ENCODE data around the gene TACC2.
"Not testable (repeated sequence)": the region's sequence is repeated elsewhere in the genome, so short reads cannot be mapped to it uniquely, and the experiment has no call there.

TACC2 gene

DNA sequence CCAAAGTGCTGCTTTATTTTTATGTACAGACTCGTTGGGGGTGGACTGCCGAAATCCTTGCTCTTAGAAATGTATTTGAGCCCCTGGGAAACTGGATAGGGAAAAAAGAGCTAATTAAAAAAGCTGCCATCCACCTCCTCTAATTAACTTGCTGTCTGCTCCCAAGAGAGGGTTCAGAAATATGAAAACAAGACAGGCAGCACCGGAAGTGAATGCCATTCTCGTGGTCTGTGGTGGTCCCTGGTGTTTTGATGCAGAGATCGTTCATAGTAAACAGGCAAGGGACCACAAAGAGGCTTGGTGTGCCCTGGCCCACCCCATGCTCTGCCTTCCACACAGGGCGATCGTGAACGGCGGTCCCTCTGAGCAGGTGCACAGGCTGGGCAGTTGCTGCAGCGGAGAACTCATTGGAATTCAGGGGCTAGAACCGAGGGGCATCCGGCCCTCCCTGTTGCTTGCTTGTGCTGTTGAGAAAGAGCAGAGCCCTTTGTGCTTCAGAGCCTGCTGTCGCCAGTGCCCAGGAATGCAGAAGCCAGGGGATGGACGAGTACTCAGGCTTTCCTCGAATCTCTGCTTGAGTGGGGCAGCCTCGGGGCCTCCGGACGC, 203.1 kb downstream of the TACC2 start:
- DNase-seq (ENCODE audit: low spot score), result peak; percentile 71

DNA sequence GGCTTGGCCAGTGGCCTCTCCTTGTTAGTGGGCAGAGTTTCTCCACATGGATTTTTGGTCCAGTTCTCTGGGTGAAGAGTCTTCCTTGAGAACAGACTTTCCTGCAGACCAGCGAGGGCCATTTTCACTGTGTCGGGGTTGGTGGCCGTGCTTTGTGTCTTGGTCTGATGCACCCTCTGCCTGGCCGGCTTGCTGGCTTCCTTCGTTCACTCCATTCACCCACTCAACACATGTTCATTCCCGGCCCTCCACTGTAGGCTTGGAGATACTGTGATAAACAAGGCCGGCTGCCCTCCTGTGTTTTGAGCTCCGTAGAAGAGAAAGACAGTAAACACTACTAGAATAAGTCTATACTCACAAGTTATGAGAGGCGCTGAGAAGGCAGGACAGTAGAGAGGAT, 205.3 kb downstream of the TACC2 start:
- DNase-seq (ENCODE audit: low spot score), result no peak

DNA sequence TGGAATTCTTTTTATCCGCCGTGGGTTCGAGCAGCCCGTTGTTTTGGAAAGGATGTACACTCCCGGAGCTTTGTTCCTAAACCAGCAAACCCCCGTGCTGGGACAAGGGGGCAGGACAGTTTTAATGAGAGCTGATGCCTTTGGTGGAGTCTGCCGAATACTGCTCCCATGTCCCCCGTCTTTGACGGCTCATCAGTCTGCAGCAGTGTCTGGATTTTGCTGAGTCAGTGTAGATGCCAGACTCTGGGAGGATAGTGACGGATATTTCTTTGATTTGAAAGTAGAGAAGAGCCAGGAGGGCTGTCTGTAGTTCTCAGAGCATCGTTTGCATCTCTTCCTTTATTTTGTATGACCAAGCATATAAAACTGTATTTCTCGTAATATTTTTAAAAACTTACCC, 207.3 kb downstream of the TACC2 start:
- no peak for DNase-seq (ENCODE audit: low spot score)

DNA sequence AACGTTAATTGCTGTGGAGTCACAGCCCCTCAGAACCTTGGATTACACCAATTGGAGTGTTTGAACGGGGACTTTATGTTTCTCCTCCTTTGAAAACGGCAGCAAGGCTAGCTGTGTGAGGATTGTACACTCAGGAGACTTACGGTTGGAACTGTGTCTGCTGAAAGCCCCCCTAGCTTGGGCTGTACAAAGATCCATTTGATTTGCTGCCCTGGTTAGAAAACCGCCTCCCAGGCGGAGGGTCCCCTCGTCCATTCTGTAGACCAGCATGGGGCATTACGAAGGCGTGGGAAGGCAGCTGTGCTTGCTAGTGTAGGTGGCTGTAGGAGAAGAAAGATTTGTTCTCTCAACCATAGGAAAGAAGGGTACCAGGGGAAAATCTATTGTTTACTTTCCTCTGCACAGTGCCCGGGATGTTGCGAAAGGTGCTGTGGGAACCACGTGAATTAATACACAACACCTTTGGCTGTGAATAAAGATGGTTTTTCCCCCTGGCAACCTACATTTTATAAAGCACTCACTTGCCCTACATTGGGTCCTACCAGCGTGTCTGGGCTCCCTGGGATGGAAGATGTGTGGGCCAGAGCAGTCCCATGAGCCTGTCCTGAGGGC, 208.8 kb downstream of the TACC2 start:
- DNase-seq (ENCODE audit: low spot score), result no peak

DNA sequence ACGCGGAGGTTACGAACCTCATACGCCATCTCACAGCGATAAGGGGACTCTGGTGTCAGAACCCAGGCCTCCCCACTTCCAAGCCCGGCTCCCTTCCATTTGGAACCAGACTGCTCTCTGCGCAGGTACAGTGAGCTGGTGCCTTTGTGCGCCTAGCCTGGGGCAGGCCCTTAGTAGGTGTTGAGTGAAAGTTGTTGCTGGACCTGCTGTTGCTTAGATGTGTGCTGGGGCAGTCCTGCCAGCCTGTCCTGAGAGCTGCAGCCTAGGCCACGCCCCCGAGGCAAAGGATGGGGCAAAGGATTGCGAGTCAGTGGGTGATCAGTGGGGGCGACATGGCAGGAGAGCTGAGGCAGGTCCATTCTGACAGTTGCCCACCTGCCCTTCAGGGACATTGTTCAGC, 209.7 kb downstream of the TACC2 start:
- no peak for DNase-seq (ENCODE audit: low spot score)

DNA sequence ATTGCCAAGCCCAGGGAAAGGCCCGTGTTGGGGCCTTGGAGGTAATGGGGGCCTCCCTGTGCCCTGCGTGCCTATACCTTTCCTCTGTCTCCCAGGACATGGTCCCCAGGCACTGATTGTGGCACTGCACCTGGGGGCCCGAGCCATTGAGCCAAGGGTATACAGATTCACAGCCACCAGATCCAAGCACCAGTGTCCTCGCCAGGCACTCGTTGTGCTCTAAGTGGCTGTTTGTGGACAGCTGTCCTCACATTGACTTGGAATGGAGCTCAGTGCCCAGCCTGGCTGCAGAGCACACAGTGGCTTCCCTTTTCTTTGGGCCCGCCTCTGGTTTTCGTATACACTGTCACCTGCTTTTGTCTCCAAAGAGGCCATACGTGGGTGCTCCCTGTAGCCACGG, 210.1 kb downstream of the TACC2 start:
- no peak for DNase-seq (ENCODE audit: low spot score)

DNA sequence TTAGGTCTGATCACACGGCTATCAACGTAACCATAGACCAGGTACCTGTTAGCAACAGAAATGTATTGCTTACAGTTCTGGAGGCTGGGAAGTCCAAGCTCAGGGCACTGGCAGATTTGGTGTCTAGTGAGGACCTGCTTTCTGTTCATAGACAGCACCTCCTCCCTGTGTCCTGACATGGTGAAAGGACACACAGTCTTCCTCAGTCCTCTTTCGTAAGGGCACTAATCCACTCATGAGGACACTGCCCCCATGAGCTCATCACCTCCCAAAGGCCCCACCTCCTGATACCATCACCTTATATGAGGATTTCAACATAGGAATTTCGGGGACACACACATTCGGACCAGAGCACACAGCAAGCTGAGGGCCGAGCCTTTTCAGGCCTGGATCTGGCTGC, 210.7 kb downstream of the TACC2 start:
- no peak for DNase-seq (ENCODE audit: low spot score)

DNA sequence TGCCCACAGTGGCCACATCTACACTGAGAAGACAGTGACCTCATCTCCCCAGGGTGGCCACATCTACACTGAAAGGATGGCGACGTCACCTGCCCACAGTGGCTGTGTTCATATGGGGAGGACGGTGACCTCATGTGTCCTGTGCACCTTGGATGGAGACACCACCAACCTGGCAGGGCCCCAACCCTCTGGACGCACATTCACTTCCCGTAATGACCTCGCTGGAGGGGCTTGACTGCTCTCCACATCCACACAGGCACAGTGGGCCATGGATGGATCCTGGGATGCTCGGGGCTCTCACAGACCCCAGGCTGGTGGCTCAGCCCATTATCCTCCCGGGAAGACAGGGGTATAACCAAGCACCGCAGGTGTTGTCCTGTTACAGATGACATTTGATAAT, 212.4 kb downstream of the TACC2 start:
- no peak for DNase-seq (ENCODE audit: low spot score)

DNA sequence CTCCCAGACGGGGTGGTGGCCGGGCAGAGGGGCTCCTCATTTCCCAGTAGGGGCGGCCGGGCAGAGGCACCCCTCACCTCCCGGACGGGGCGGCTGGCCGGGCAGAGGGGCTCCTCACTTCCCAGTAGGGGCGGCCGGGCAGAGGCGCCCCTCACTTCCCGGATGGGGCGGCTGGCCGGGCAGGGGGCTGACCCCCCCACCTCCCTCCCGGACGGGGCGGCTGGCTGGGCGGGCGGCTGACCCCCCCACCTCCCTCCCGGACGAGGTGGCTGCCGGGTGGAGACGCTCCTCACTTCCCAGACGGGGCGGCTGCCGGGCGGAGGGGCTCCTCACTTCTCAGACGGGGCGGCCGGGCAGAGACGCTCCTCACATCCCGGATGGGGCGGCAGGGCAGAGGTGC, 214.2 kb downstream of the TACC2 start:
- DNase-seq (ENCODE audit: low spot score), result not testable (repeated sequence)

DNA sequence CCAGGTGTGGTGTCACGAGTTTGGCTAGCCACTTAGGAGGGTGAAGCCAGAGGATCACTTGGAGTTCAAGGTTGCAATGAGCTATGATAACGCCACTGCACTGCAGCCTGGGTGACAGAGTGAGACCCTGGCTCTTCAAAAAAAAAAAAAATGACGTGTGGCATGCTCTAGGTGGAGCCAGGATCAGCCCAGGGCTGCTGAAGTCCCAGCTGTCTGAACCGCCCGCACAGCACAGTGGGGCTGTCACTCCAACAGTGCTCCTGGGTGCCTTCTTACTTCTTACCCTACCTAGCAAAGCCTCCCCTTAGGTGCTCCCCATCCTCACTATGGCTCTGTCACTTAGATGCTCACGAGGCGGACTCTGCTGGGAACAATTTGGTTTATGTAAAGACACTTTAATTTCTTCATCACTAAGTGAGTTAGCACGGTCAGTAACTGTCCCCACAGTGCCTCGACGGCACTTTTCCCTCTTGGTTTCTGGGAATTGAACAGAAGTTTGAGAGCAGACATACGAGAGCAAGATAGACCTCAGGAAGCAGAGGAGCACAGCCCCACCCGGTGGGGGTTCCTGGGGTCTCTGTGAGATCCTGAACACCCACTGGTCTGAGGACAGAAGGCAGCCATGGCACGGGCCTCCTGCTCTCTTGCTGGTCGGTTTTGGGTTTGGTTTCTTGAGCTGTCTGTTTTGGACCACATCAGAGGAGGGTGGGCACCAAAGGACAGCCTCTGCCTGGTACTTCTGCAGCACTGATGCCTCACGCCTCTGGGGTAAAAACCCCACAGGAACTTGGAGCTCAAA, 215.9 kb downstream of the TACC2 start:
- DNase-seq (ENCODE audit: low spot score), result no peak

DNA sequence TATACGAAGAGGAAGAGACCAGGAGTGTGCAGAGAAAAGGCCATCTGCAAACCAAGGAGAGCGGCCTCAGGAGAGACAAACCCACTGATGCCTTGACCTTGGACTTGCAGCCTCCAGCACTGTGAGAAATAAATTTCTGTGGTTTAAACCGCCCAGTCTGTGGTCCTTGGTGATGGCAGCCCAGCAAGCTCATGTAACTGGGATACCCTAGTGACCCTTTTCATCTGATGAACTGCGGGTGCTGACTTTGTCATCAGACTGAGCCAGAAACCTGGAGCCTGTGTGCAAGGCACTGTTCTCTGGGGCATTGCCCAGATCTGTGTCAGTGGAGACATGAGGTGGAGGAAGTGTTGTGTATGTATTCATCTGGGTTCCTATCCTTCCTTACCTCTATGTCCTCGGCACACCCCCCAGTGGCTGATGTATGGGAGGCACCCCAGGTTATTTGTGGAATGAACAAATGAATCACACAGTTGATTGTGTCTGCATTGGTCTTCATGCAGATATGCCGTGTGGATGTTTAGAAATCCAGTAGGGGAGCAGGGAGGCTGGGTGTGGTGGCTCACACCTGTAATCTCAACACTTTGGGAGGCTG, 217.6 kb downstream of the TACC2 start:
- DNase-seq (ENCODE audit: low spot score), result no peak

DNA sequence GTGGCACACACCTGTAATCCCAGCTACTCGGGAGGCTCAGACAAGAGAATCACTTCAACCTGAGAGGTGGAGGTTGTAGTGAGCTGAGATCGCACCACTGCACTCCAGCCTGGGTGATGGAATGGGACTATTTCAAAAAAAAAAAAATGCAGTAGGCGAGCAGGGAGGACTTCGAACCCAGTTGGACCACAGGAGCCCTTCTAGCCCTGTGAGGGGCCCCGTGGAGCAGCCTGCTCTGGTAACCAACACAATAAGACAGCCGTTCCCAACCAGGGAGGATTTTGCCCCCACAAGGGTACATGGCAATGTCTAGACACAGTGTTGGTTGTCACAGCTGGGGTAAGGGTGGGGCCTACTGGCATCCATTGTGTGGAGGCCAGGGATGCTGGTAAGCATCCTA, 218.2 kb downstream of the TACC2 start:
- no peak for DNase-seq (ENCODE audit: low spot score)

DNA sequence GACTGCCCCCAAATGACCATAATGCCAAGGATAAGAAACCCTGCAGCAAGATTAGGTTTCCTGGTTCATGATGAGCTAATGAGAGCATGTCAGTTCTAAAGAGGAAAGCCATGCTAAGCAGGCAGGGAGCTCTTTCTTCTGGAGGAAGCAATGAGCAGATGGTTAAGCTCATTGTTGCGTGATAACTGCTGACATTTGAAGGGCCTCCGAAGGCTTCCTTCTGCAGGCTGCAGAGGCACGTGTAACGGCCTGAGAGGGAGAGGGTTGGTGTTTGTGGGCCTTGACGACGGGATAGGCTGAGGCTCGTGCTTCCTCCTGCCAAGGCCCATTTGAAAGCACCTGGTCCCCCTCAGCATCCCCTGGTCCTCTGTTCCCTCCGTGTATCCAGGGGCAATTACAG, 218.6 kb downstream of the TACC2 start:
- DNase-seq (ENCODE audit: low spot score), result no peak

DNA sequence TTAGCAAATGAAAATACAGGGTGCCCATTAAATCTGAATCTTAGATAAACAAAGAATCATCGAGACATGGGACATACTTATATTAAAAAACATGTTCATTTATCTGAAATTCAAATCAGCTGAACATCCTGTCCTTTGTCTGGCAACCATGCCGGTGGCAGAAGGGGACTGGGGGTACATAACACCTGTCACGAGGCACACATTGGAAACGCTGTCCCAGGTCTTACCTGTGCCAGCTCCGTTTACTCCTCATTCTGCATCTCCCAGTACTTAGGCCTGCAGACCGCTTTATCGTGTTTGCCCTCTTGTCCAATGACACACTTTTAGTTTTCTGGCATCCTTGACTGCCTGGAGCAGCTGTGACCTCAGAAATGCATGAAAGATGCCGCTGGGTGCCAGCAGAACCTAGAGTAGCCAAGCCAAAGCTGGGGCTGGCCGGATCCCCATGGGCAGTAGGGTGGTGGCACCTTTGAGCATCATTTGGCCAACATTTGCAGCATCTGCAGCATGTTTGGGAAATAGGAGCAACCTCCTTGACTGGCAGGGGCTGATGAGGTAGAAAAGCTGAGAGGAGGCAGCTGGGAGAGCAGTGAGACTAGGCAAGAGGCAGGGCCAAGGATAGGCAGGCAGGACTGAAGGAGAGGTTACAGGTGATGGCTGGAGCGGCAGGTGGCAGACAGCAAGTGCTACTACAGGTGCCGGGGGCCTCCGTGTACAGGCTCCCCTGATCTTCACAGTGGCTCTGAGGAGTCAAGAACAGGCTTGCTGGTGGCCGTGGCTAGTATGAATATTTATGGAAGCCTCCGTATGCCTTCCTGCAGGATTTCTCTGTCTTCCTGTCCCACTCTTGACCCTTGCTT, 219.8 kb downstream of the TACC2 start:
- no peak for DNase-seq (ENCODE audit: low spot score)

DNA sequence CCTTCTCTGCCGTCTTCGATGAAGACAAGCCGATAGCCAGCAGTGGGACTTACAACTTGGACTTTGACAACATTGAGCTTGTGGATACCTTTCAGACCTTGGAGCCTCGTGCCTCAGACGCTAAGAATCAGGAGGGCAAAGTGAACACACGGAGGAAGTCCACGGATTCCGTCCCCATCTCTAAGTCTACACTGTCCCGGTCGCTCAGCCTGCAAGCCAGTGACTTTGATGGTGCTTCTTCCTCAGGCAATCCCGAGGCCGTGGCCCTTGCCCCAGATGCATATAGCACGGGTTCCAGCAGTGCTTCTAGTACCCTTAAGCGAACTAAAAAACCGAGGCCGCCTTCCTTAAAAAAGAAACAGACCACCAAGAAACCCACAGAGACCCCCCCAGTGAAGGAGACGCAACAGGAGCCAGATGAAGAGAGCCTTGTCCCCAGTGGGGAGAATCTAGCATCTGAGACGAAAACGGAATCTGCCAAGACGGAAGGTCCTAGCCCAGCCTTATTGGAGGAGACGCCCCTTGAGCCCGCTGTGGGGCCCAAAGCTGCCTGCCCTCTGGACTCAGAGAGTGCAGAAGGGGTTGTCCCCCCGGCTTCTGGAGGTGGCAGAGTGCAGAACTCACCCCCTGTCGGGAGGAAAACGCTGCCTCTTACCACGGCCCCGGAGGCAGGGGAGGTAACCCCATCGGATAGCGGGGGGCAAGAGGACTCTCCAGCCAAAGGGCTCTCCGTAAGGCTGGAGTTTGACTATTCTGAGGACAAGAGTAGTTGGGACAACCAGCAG, 221.7 kb downstream of the TACC2 start:
- no peak for DNase-seq (ENCODE audit: low spot score)

DNA sequence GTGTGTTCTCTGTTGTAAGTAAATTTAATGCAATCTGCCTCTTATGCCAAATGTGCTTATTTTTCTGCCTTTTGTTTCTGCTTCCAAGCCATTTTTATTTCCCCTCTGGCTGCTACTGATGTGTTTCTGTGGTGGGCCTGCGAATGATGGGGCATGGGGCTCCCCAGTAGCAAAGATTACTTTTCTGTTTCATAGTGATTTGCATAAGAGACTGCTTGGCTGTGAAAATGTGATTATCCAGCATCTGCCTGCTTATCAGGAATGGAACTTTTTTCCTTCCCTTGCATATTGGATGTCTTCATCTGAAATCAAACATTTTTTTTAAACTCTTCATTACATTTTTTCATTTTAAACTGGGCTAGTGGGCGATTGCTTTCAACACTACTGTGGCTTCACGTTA, 224.4 kb downstream of the TACC2 start:
- no peak for DNase-seq (ENCODE audit: low spot score)

DNA sequence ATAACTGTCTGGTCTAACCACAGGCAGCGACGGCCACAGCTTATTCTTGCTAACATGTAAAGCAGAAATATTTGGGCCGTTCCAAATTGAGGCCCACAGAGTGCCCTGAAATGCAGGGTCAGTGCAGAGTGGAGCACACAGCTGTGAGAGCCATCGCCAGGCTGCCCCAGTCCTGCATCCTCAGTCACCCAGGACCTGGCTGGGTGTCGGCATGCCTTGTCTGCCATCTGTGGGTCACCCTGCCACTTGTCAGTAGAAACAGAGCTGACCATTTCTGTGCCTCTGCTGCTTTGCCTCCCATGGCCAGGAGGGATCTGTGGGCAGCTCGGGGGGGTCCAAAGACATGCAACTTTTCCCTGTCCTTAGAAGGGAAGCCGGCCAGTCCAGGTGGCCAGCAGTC, 224.8 kb downstream of the TACC2 start:
- no peak for DNase-seq (ENCODE audit: low spot score)

DNA sequence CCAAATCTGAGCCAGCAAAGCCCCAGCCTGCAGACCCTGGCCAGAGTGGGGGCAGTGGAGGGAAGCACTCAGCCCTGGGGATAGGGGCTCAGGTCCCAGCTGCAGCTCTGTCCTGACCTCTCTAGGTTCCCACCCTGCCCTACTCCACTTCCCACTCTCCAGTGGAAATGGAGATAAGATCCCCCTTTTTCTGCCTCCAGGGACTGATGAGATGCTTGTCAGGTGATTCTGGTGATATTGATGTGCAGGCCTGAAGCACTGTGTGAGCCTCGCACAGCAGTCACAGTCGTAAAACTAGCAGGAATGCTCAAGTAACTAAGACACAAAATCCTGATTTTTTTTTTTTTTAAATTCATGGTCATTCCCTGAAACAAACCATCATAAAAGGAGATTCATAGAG, 227.1 kb downstream of the TACC2 start:
- DNase-seq (ENCODE audit: low spot score), result no peak

DNA sequence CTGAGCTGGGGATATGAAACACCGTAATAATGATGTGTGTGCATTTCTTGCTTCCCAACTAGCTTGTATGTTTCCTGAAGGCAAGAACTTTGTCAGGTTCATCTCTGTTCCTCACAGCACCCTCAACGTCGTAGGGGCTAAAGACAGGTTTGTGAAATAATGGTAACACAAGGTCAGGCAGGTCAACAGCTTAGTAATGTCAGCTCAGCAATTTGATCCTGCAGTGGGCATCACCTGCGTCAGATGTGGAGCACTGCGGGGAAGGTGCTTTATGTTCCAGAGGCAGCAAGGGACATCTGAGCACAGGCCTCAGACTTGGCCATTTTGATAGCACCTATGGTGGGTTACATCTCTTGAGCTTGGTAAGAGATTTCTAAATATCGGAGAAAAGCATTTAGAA, 230.4 kb downstream of the TACC2 start:
- no peak for DNase-seq (ENCODE audit: low spot score)

DNA sequence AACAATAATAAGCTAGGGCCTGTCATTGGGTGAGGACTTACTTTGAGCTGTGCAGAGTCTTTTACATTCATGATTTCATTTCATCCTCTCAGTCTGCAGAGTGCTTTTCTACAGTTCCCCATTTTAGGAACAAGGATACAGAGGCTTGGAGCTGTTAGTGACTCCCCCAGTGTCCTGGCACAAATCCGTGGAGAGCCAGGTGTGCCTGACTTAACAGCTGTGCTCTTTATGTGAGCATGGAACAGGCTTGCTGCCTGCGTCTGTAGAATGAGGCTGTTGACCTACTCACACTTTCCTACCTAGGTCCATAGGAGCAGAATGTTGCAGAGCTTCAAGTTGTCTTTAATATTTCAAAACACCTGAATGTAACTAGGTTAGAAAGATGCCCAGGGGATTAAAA, 231.8 kb downstream of the TACC2 start:
- DNase-seq (ENCODE audit: low spot score), result no peak

DNA sequence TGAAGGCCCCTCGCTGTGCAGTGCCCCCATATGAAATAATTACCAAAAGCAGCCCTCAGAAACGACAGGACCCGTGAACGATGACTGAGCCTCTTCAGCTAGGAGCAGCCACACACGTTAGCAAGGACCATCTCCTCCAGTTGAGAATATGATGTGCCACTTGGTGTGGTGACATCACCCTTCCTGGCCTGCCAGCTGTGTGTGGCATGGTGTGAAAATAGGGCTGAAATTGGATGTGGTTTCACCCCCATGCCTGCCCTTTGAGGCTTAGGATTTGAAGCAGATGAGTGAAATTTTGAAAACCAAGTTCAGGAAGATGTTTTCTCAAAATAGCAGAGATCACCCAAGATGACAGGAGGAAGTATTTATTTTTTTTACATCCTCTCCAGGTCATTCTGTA, 233.0 kb downstream of the TACC2 start:
- DNase-seq (ENCODE audit: low spot score), result no peak

Data from ecto neural progenitor cell (in vitro differentiated cells).